ENCODE measurements around the gene ENPP1.

Gene ENPP1

DNA sequence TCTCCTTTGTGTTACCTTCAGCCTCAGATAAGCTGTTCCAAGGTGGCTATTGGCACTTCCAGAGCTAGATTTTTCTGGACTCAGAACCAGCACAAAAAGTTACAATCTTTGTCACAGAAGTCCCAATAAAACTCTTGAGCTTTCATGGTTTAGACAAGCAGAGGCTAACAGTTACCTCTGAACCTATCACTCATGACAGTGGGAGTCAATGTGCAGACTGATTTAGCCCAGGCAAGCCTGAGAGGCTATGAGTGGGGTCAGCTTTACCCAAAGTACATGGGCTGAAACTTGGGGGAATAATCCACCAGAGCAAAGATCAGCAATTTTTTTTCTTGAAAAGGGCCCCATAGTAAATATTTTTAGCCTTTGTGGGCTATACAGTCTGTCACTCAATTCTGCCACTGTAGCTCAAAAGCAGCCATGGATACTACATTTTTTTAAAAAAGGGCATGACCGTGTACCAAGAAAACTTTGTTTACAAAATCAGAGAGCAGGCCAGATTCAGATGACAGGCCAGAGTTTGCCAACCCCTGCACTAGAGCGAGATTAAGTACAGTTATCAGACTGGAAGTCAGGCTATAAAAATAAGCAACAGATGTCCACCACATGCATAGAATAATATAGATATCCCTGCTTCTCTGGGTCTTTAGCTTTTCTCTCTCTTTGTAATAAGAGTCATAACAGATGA, 123.4 kb downstream of the ENPP1 start:
- TF ChIP-seq EZH2 (IDR thresholded peaks at IDR 0.05; ENCODE audit: borderline replicate concordance, low read length), result no peak
- TF ChIP-seq, protein P1, sequence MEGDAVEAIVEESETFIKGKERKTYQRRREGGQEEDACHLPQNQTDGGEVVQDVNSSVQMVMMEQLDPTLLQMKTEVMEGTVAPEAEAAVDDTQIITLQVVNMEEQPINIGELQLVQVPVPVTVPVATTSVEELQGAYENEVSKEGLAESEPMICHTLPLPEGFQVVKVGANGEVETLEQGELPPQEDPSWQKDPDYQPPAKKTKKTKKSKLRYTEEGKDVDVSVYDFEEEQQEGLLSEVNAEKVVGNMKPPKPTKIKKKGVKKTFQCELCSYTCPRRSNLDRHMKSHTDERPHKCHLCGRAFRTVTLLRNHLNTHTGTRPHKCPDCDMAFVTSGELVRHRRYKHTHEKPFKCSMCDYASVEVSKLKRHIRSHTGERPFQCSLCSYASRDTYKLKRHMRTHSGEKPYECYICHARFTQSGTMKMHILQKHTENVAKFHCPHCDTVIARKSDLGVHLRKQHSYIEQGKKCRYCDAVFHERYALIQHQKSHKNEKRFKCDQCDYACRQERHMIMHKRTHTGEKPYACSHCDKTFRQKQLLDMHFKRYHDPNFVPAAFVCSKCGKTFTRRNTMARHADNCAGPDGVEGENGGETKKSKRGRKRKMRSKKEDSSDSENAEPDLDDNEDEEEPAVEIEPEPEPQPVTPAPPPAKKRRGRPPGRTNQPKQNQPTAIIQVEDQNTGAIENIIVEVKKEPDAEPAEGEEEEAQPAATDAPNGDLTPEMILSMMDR (IDR thresholded peaks at IDR 0.05; ENCODE audit: low read length), result no peak
- no peaks in the 10 kb centered on the region for H3K9me2 ChIP-seq (ENCODE audit: low read depth, low read length)
- H3K9ac ChIP-seq (ENCODE audit: low read length), result no peak overlapping the region
- H3K36me3 ChIP-seq (ENCODE audit: insufficient read depth, low read length), result no peaks in the 10 kb centered on the region
- no peaks in the 10 kb centered on the region for H3K4me1 ChIP-seq (ENCODE audit: insufficient read depth, low read length, severe bottlenecking)
- no peak overlapping the region for H2AFZ ChIP-seq (ENCODE audit: low read length)
- no peak overlapping the region for H3K27ac ChIP-seq (ENCODE audit: low read depth, low read length, poor library complexity, severe bottlenecking)
- no peaks in the 10 kb centered on the region for H3K27me3 ChIP-seq (ENCODE audit: insufficient read depth, low read length)
- H3F3A ChIP-seq (ENCODE audit: insufficient read depth, low read length), result no peaks in the 10 kb centered on the region
- no peak overlapping the region for H3K4me3 ChIP-seq (ENCODE audit: low read depth, low read length, poor library complexity, severe bottlenecking)
- no peaks in the 10 kb centered on the region for H3K9me3 ChIP-seq (ENCODE audit: low read length)
- no peaks in the 10 kb centered on the region for H4K20me1 ChIP-seq (ENCODE audit: insufficient read depth, low read length)
- H3K79me2 ChIP-seq (ENCODE audit: insufficient read depth, low read length), result no peaks in the 10 kb centered on the region
- H3K4me2 ChIP-seq (ENCODE audit: low read length), result no peak overlapping the region

DNA sequence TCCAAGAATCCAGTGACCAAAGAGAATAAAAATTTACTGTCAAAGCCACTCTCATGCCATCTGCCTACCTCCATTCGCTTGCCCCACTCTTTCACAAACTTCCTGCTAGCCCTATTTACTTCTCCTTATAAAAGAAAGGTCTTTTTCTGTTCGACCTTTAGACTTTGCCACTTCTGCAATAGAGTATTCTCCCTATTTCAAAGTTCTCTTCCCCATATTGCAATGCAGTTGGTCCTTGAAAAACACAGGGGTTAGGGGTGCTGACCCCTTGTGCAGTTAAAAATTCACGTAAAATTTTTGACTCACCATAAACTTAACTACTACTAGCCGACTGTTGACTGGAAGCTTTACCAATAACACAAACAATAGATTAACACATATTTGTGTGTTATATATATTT, 128.3 kb downstream of the ENPP1 start:
- H3F3A ChIP-seq (ENCODE audit: insufficient read depth, low read length), result no peaks in the 10 kb centered on the region
- no peak for TF ChIP-seq EZH2 (IDR thresholded peaks at IDR 0.05; ENCODE audit: borderline replicate concordance, low read length)
- TF ChIP-seq, protein P1 (IDR thresholded peaks at IDR 0.05; ENCODE audit: low read length), result no peak
- H4K20me1 ChIP-seq (ENCODE audit: insufficient read depth, low read length), result no peaks in the 10 kb centered on the region
- H3K9me3 ChIP-seq (ENCODE audit: low read length), result no peaks in the 10 kb centered on the region
- no peaks in the 10 kb centered on the region for H3K9me2 ChIP-seq (ENCODE audit: low read depth, low read length)
- no peaks in the 10 kb centered on the region for H3K4me1 ChIP-seq (ENCODE audit: insufficient read depth, low read length, severe bottlenecking)
- H3K36me3 ChIP-seq (ENCODE audit: insufficient read depth, low read length), result no peaks in the 10 kb centered on the region
- H3K4me2 ChIP-seq (ENCODE audit: low read length), result no peak overlapping the region
- no peak overlapping the region for H2AFZ ChIP-seq (ENCODE audit: low read length)
- no peak overlapping the region for H3K9ac ChIP-seq (ENCODE audit: low read length)
- no peaks in the 10 kb centered on the region for H3K79me2 ChIP-seq (ENCODE audit: insufficient read depth, low read length)
- H3K27me3 ChIP-seq (ENCODE audit: insufficient read depth, low read length), result no peaks in the 10 kb centered on the region
- H3K27ac ChIP-seq (ENCODE audit: low read depth, low read length, poor library complexity, severe bottlenecking), result no peak overlapping the region
- H3K4me3 ChIP-seq (ENCODE audit: low read depth, low read length, poor library complexity, severe bottlenecking), result no peak overlapping the region

DNA sequence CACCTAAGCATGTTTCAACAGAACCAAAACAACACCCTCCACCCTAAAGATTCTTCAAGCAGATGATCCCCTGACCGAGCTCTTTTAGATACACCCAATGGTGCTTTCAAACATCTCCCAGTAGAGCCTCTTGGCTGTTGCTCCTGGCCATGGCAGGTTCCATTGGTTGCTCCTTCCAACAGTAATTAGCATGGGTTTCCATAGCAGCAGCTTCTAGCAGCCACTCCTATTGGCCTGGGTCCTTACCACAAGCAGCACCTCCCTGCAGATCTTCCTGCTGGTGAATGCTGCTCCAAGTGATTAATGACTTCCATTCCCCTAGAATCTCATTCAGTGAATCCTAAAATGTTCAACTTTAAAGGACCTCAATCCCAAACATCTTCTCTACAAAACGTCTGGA, 129.4 kb downstream of the ENPP1 start:
- no peaks in the 10 kb centered on the region for H4K20me1 ChIP-seq (ENCODE audit: insufficient read depth, low read length)
- H3K9ac ChIP-seq (ENCODE audit: low read length), result no peak overlapping the region
- TF ChIP-seq, protein P1 (IDR thresholded peaks at IDR 0.05; ENCODE audit: low read length), result no peak
- no peaks in the 10 kb centered on the region for H3F3A ChIP-seq (ENCODE audit: insufficient read depth, low read length)
- H3K27me3 ChIP-seq (ENCODE audit: insufficient read depth, low read length), result no peaks in the 10 kb centered on the region
- H3K4me2 ChIP-seq (ENCODE audit: low read length), result no peak overlapping the region
- no peaks in the 10 kb centered on the region for H3K79me2 ChIP-seq (ENCODE audit: insufficient read depth, low read length)
- no peak overlapping the region for H3K27ac ChIP-seq (ENCODE audit: low read depth, low read length, poor library complexity, severe bottlenecking)
- no peak overlapping the region for H2AFZ ChIP-seq (ENCODE audit: low read length)
- H3K9me3 ChIP-seq (ENCODE audit: low read length), result no peaks in the 10 kb centered on the region
- no peaks in the 10 kb centered on the region for H3K36me3 ChIP-seq (ENCODE audit: insufficient read depth, low read length)
- no peaks in the 10 kb centered on the region for H3K9me2 ChIP-seq (ENCODE audit: low read depth, low read length)
- no peak overlapping the region for H3K4me3 ChIP-seq (ENCODE audit: low read depth, low read length, poor library complexity, severe bottlenecking)
- H3K4me1 ChIP-seq (ENCODE audit: insufficient read depth, low read length, severe bottlenecking), result no peaks in the 10 kb centered on the region

All from OCI-LY1 (cell line).